ENCODE data around the gene RRM2. TPM values are rescaled to one million over a fixed set of nuclear protein-coding genes. Genes with fewer than 3 reads are reported as not detected.
"Not testable (repeated sequence)": the region's sequence is repeated elsewhere in the genome, so short reads cannot be mapped to it uniquely, and the experiment has no call there.

RRM2 gene
- total RNA-seq, 1 donor from 2014 or later, result 28.3 TPM

GRCh38 chr2:10103179-10103578 is 19.4 kb upstream of the RRM2 start:
- Mint-ChIP-seq H3K27me3 (ENCODE audit: unreplicated experiment) (no peaks in the 10 kb centered on the region), H3K36me3 (ENCODE audit: unreplicated experiment) (no peaks in the 10 kb centered on the region), H3K27ac (ENCODE audit: unreplicated experiment) (no peak overlapping the region), H3K4me3 (ENCODE audit: unreplicated experiment) (no peak overlapping the region), H3K9me3 (ENCODE audit: unreplicated experiment) (no peaks in the 10 kb centered on the region), H3K4me1 (ENCODE audit: unreplicated experiment) (peaks cover 8% of the 10 kb centered on the region)
- no peak for DNase-seq (ENCODE audit: extremely low spot score, unreplicated experiment)
- TF ChIP-seq CTCF (IDR thresholded peaks at IDR 0.05), result no peak

- peaks cover 15% of the 10 kb centered on the region for H3K4me1 Mint-ChIP-seq (ENCODE audit: unreplicated experiment)
- H3K27ac Mint-ChIP-seq (ENCODE audit: unreplicated experiment); H3K4me3 Mint-ChIP-seq (ENCODE audit: unreplicated experiment); H3K9me3 Mint-ChIP-seq (ENCODE audit: unreplicated experiment); H3K27me3 Mint-ChIP-seq (ENCODE audit: unreplicated experiment); H3K36me3 Mint-ChIP-seq (ENCODE audit: unreplicated experiment); DNase-seq (ENCODE audit: extremely low spot score, unreplicated experiment): not testable (repeated sequence)
These were observed 17.6 kb upstream of the RRM2 start for GRCh38 chr2:10104906-10105305.

GRCh38 chr2:10109311-10109710 is 13.2 kb upstream of the RRM2 start:
- DNase-seq (ENCODE audit: extremely low spot score, unreplicated experiment), result no peak
- peaks cover 7% of the 10 kb centered on the region for H3K4me1 Mint-ChIP-seq (ENCODE audit: unreplicated experiment)
- H3K4me3 Mint-ChIP-seq (ENCODE audit: unreplicated experiment), result no peak overlapping the region
- H3K27me3 Mint-ChIP-seq (ENCODE audit: unreplicated experiment), result no peaks in the 10 kb centered on the region
- H3K27ac Mint-ChIP-seq (ENCODE audit: unreplicated experiment), result peak overlapping the region; percentile 9
- TF ChIP-seq CTCF (IDR thresholded peaks at IDR 0.05), result no peak
- H3K36me3 Mint-ChIP-seq (ENCODE audit: unreplicated experiment), result no peaks in the 10 kb centered on the region
- H3K9me3 Mint-ChIP-seq (ENCODE audit: unreplicated experiment), result no peaks in the 10 kb centered on the region

DNA sequence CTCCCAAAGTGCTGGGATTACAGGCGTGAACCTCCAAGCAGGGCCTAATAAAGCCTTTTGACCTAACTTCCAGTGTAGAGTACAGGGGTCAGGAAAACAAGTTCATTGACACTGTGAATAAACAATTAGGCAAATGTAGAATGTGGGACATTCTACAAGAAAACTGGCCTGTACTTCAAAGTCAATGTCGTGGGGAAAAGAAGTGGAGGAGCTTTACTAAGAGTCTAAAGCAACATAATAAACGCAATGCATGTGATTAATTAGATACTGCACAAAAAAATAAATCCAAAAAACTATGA is 3.6 kb upstream of the RRM2 start:
- DNase-seq (ENCODE audit: extremely low spot score, unreplicated experiment), result no peak
- no peak overlapping the region for H3K4me3 Mint-ChIP-seq (ENCODE audit: unreplicated experiment)
- H3K4me1 Mint-ChIP-seq (ENCODE audit: unreplicated experiment), result peaks cover 29% of the 10 kb centered on the region
- TF ChIP-seq CTCF (IDR thresholded peaks at IDR 0.05), result no peak
- no peaks in the 10 kb centered on the region for H3K27me3 Mint-ChIP-seq (ENCODE audit: unreplicated experiment)
- H3K9me3 Mint-ChIP-seq (ENCODE audit: unreplicated experiment), result no peaks in the 10 kb centered on the region
- H3K36me3 Mint-ChIP-seq (ENCODE audit: unreplicated experiment), result no peaks in the 10 kb centered on the region
- H3K27ac Mint-ChIP-seq (ENCODE audit: unreplicated experiment), result no peak overlapping the region

- Mint-ChIP-seq H3K4me3 (ENCODE audit: unreplicated experiment) (peak overlapping the region; percentile 97), H3K36me3 (ENCODE audit: unreplicated experiment) (no peaks in the 10 kb centered on the region), H3K4me1 (ENCODE audit: unreplicated experiment) (peaks cover 36% of the 10 kb centered on the region), H3K27ac (ENCODE audit: unreplicated experiment) (peak overlapping the region; percentile 94), H3K27me3 (ENCODE audit: unreplicated experiment) (no peaks in the 10 kb centered on the region), H3K9me3 (ENCODE audit: unreplicated experiment) (no peaks in the 10 kb centered on the region)
- no peak for DNase-seq (ENCODE audit: extremely low spot score, unreplicated experiment)
- no peak for TF ChIP-seq CTCF (IDR thresholded peaks at IDR 0.05)
These were observed 2.9 kb upstream of the RRM2 start for GRCh38 chr2:10119601-10120157.

All from osteocyte (in vitro differentiated cells).